ENCODE data around the gene BLCAP.
"Not testable (repeated sequence)": the region's sequence is repeated elsewhere in the genome, so short reads cannot be mapped to it uniquely, and the experiment has no call there.

The BLCAP gene

DNA sequence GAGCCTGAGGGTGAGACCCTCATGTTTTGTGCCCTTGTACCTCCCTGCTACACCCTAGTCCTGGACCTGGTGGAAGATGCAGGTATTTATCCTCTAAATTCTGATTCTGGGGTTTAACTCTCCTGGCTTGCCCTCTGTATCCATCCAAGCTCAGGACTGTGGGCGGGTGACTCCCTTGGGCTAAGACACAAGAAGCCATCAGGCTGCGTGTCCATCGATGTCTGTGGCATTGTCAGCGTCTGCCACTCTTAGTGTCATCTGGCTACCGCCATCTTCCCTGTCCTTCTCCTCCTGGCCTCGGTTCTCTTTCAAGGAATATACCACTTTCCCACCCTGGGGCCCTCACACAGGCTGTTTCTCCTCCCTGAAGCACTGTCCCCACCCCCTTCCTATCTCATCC lies 28.9 kb upstream of the BLCAP start:
- no peak for DNase-seq (ENCODE audit: low read depth)

DNA sequence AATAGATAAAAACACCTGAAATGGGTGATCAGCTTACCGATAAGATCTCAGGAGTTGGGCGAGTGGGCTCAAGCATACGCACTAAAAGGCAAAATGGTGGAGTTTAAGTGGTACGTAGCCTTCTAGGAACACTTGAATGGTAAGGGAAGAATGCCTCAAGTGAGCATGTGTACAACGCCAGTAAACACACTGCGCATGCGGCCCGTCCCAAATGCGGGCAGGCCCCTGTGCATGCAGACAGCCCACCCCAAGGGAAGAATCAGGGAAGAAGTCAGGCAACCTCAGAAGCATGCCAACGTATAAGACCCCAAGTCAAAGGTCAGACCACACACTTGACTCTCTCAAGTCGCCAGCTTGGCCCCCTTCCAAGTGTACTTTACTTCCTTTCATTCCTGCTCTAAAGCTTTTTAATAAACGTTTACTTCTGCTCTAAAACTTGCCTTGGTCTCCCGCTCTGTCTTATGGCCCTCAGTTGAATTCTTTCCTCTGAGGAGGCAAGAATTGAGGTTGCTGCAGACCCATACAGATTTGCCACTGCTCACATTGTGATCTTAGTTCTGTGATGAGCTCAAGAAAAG lies 27.1 kb upstream of the BLCAP start:
- not testable (repeated sequence) for DNase-seq (ENCODE audit: low read depth)

DNA sequence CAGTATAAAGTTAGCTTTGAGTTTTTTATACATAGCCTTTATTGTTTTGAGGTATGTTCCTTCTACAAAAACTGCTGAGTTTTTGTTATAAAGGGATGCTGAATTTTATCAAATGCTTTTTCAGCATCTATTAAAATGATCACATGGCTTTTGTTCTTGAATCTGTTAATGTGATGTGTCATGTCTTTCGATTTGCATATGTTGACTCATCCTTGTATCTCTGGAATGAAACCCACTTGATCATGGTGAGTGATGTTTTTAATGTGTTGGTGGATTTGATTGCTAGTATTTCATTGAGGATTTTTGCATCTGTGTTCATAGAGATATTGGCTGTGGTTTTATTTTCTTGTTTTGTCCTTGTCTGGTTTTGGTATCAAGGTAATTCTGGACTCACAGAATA lies 24.7 kb upstream of the BLCAP start:
- peak; percentile 36 for DNase-seq (ENCODE audit: low read depth)

DNA sequence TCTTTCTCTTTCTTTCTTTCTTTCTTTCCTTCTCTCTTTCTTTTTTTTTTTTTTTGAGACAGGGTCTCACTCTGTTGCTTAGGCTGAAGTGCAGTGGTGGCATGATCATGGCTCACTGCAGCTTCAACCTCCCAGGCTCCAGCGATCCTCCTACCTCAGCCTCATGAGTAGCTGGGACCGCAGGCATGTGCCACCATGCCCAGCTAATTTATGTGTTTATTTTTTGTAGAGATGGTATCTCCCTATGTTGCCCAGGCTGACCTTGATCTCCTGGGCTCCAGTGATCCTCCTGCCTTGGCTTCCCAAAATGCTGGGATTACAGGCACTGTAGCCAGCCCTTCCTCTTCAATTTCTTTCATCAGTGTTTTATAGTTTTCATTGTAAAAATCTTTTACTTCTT lies 24.0 kb upstream of the BLCAP start:
- not testable (repeated sequence) for DNase-seq (ENCODE audit: low read depth)

DNA sequence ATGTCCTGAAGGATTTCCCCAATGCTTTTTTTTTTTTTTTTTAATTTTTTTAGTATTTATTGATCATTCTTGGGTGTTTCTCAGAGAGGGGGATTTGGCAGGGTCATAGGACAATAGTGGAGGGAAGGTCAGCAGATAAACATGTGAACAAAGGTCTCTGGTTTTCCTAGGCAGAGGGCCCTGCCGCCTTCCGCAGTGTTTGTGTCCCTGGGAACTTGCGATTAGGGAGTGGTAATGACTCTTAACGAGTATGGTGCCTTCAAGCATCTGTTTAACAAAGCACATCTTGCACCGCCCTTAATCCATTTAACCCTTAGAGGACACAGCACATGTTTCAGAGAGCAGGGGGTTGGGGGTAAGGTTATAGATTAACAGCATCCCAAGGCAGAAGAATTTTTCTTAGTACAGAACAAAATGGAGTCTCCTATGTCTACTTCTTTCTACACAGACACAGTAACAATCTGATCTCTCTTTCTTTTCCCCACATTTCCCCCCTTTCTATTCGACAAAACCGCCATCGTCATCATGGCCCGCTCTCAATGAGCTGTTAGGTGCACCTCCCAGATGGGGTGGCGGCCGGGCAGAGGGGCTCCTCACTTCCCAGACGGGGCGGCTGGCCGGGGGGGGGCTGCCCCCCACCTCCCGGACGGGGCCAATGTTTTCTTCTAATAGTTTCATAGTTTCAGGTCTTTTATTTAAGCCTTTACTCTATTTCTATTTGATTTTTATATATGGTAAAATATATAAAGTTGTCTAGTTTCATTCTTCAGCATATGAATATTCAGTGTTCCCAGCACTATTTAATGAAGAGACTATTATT lies 22.6 kb upstream of the BLCAP start:
- not testable (repeated sequence) for DNase-seq (ENCODE audit: low read depth)

DNA sequence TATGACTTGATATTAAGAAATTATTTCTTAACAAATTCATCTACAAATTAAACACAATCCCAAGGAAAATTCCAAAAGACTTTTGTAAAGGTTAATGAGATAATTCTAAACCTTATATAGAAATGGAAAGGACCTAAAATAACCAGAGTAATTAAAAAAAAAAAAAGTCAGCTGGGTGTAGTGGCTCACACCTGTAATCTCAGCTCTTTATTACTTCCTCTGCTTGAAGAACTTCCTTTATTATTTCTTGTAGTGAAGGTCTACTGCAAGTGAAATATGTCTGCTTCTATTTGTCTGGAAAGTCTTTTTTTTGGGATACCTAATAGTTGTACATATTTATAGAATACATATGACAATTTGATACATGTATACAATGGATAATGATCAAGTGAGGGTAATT lies 20.2 kb upstream of the BLCAP start:
- no peak for DNase-seq (ENCODE audit: low read depth)

DNA sequence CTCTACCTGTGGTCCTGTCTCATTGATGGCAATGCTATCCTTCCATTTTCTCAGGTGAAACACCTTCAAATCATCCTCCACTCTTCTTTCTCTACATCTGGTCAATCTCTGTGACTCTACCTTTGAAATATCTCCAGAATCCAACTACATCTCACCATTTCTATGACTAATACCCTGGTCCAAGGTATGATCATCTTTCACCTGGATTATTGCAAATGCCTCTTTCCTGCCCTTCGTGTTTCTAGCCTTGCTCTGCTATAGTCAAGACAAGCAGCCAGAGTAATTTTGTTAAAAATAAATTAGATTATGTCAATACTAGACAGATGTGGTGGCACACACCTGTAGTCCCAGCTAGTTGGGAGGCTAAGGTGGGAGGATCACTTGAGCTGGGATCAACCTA lies 17.8 kb upstream of the BLCAP start:
- no peak for DNase-seq (ENCODE audit: low read depth)

DNA sequence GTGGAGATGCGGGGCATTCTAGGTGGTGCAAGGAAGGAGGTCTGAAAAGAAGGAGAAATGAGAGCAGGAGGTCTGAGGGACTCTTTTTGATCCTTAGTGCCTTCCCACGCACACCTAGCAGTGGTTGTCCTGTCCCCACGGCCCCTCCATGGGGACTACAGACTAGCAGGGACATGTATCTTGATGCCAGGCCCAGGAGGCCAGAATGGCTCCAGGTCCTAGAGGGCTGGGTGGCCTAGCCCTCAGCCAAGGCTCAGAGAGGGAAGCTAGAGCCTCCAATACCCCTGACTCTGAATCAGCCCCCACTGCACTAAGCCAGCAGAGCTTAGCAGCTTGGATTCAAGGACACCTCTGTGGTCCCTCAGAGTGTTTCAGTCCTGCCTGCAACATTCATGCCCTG lies 16.7 kb upstream of the BLCAP start:
- DNase-seq (ENCODE audit: low read depth), result no peak

DNA sequence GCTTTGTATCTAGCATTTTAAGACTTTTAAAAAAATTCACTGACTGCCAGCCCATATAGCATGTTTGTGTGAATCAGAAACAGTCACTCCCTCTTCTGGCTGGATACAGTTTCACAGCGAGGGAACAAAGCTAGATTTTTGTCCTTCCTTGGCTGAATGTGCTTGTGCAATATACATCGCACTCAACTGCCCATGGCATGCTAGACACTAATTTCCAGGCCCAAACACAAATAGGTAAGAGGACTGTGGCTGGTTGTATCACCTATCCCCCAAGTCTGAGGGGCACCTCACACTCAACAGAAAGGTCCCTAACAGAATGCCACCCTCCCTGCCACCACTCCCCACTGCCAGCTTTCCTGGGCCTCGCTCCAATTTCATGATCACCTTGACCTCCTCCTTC lies 16.2 kb upstream of the BLCAP start:
- no peak for DNase-seq (ENCODE audit: low read depth)

DNA sequence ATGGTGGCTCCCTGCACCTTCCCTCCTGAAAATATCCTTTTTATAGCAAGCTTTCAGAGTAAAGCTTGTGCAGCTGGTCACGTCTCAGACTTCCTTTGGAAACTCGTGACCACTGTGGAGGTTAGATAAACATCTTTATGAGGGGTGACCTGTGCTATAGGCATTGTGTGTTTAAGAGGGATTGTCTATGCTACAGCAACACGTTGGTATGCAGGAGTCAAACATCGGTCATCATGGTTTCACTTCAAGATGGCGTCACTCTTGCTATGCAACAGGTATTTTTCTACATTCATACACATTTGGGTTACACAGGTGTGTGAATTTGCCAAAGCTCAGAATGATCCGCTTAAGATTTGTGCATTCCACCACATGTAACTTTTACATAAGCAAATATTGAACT lies 14.6 kb upstream of the BLCAP start:
- DNase-seq (ENCODE audit: low read depth), result no peak

DNA sequence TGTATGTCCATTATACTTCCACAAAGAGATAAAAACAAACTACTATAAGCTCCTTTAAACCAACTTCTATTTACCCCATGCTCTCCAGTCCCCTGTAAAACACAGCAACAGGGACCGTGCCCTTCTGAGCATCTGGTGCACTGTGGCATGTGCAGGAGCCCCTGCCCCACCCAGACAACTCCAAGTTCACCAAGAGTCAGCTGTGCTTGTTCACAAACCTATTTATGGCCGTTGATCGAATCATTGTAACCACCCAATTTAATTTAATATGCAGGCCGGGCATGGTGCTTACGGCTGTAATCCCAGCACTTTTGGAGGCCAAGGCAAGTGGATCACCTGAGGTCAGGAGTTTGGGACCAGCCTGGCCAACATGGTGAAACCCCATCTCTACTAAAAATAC lies 13.7 kb upstream of the BLCAP start:
- no peak for DNase-seq (ENCODE audit: low read depth)

DNA sequence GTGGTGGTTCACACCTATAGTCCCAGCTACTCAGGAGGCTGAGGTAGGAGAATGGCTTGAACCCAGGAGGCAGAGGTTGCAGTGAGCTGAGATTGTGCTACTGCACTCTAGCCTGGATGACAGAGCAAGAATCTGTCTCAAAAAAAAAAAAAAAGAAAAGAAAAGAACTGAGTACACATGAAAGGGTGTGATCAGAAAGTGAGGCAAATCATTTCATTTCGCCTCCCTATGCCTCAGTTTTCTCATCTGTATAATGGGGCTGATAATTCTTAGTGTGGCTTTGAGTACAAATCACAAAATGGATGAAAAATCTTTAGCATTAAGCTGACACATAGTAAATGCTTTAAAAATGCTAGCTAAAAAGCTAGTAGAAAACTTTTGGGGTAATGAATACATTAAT lies 13.2 kb upstream of the BLCAP start:
- DNase-seq (ENCODE audit: low read depth), result not testable (repeated sequence)

DNA sequence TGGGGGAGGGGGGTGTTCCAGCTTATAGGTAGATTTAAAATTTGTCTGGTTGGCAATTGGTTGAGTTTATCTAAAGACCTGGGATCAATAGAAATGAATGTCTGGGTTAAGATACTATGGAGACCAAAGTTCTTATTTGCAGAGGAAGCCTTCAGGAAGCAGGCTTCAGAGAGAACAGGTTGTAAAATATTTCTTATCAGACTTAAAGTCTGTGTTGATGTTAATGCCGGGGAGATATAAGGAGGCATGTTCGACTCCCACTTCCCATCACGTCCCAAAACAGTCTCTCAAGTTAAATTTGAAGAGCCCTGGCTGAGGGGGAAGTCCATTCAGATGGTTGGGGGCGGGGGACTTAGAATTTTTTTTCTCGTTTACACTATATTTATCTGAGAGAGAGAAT lies 12.3 kb upstream of the BLCAP start:
- no peak for DNase-seq (ENCODE audit: low read depth)

DNA sequence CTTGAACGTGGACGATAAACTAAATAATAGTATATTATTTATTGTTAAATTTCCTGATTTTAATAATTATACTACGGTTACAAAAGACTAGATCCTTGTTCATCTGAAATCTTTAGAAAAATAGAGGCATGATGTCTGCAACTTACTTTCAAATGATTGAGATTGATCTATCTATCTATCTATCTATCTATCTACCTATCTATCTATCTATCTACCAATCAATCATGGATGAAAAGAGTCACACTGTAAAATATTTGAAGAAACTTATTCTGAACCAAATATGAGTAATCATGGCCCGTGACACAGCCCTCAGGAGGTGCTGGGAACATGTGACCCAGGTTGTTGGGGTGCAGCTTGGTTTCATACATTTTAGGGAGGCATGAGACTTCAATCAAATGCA lies 11.7 kb upstream of the BLCAP start:
- no peak for DNase-seq (ENCODE audit: low read depth)

DNA sequence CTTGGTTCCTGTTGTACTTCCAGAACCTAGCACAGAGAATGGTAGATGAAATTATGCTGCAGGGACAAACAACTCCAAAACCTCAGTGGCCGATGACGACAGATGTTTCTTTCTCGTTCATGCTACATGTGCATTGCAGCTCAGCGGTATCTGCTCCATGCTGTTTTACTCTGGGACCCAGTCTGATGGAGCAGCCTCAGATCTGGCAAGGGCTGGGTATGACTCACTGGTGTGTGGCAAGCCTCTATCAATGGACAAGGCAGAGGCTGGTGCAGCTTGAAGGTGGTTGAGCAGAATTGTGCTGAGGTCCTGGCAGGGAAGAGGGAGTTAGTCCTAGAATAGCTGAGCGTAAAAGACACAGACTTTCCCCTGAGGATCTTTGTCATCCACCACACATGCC lies 10.3 kb upstream of the BLCAP start:
- no peak for DNase-seq (ENCODE audit: low read depth)

DNA sequence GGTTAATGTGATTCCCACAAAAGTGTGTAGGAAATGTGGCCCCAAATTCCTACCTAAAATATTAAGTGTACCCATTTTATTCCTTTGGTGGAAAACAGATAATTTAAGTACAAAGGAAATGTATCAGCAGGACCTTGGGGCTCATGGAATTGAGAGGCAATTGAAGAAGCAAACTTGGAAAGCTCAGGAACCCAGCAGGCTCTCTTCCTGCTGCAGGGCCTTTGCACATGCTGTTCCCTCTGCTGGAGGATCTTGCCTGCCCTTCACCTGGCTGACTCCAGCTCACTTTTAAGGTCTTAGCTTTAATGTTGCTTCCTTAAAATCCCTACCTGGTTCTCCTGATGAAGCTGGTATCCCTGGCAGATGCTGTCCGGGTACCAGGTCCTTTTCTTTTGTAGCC lies 9.8 kb upstream of the BLCAP start:
- no peak for DNase-seq (ENCODE audit: low read depth)

DNA sequence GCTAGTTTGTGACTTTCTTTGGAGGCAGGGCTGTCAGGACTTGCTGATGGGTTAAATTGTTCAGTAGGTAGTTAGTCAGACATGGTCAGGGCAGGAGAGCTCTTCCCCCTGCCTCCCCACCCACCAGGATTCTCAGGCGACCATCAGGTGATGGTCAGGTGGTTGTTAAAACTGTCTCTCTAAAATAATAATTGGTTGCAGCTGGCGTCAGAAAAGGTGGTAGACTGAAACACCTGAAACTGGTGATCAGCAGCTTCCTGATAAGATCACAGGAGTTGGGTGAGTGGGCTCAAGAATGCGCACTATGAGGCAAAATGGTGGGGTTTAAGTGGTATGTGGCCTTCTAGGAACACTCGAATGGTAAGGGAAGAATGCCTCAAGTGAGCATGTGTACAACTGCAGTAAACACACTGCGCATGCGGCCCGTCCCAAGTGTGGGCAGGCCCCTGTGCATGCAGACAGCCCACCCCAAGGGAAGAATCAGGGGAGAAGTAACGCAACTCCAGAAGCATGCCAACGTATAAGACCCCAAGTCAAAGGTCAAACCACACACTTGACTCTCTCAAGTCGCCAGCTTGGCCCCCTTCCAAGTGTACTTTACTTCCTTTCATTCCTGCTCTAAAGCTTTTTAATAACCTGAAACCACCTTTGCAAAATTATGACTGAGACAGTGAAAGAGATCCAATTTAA lies 7.9 kb upstream of the BLCAP start:
- no peak for DNase-seq (ENCODE audit: low read depth)

DNA sequence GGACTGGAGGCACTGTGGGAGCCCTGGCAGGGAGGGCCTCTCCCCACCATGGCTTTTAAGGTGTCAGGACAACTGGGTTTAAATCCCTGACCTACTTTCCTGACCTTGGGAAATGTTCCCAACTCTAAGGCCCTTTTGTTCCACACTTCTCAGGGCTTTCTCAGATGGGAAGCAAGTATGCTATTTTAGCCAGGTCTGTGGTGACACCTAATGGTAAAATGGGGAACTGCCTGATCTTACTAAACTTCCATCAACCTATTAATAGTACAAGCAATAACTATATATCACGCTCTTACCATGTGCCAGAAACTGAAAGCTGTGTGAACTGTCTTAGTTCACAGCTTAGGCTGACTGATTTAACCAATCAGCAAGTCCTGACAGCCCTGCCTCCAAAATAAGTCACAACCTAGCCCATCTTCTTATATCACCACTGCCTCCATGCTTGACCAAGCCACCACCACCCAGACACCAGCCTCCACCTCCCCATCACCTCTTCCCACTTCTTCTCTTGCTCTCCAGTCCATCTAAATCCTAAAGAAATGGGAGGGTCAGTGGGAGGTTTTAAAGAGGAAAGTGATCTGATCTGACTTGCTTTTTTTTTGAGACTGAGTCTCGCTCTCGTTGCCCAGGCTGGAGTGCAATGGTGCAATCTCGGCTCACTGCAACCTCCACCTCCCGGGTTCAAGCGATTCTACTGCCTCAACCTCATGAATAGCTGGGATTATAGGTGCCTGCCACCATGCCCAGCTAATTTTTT lies 6.9 kb upstream of the BLCAP start:
- peak; percentile 83 for DNase-seq (ENCODE audit: low read depth)

DNA sequence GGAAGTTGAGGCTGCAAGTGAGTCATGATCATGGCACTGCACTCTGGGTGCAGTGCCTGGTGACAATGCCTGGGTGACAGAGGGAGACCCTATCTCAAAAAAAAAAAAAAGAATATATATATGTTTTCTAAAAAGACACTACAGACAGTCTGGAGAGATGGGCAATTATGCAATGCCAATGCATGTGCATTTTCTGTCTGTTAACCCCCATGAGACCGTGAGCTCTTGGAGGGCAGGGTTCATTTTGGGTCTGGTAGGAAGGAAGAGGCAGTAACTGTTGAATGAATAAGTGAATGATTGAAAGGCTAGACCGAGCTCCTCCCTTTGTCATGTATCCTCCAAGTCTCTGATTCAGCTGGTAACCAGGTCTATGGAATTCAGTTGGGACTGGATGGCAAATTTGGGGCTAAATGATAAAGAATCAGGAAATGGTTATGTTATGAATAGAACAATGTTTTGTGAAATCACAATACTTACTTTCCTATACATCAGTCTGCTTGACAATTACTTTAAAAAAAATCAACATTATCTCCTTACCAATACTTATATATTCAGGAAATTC lies 5.6 kb upstream of the BLCAP start:
- DNase-seq (ENCODE audit: low read depth), result no peak

DNA sequence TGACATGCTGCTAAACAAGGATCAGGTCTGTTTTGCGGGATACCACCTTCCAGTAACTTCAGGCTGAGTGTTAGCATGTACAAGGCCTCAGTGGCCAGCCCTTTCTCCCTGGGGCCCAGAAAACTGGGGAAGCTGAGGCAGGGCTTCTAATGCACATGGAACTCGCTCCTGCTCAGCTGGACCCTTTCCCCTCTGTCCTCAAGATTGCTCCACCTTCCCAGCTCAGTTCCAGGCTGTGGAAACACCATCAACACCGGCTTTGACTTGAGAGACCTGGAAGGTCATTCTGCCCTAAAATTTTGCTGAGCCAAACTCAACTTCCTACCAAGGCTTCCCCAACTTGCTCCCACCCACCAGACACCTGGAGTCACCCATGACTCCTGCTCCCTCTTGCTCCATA lies 4.2 kb upstream of the BLCAP start:
- no peak for DNase-seq (ENCODE audit: low read depth)

DNA sequence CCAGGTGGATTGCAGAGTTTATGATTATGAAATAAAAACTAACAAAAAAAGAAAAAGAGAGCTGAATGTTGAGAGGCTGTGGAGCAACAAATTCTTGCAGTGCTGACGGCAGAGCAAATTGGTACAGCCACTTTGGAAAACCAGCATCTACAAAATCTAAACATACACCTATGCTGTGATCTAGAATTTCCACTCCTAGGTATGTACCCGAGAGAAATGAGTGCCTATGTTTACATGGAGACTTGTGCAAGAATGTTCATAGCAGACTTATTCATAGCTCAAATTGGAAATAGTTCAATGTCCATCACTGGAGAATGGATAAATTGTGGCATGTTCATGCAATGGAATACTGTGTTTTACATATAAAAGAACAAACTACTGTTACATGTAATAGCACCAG lies 3.0 kb upstream of the BLCAP start:
- DNase-seq (ENCODE audit: low read depth), result no peak

DNA sequence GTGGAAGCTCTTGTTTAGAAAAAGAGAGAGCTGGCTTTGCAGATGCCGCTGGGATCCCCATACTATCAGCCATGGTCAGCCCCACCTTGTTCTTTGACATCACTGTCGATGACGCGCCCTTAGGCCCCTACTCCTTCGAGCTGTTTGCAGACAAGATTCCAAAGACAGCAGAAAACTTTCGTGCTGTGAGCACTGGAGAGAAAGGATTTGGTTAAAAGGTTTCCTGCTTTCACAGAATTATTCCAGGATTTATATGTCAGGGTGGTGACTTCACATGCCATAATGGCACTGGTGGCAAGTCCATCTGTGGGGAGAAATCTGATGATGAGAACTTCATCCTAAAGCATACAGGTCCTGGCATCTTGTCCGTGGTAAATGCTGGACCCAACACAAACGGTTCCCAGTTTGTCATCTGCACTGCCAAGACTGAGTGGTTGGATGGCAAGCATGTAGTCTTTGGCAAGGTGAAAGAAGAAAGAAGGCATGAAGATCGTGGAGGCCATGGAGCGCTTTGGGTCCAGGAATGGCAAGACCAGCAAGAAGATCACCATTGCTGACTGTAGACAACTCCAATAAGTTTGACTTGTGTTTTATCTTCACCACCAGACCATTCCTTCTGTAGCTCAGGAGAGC lies 2.4 kb upstream of the BLCAP start:
- no peak for DNase-seq (ENCODE audit: low read depth)

All from HS-5 (cell line).